HepG2 (cell line): ENCODE results near the gene NINL. TPM values are rescaled to one million over a fixed set of nuclear protein-coding genes. Genes with fewer than 3 reads are reported as not detected.

Experiments
- ATAC-seq: fragments of 200-7000 bp; cut with Tn5 transposase; 3 replicates; pipeline ENCODE4 v1.9.1; 2020; ENCODE audit warnings: mild to moderate bottlenecking, moderate library complexity
- BruUV-seq: library from RNA; stranded (reverse); fragments of 400-500 nt; replicated peaks from 2 replicates; lab custom pipeline; 2021; lab: Mats Ljungman, UMichigan
- CTCF ChIA-PET: fragments of 300-600 bp; formaldehyde crosslinking; extraction: SDS; loops from one replicate; lab custom pipeline; 2021; ENCODE audit warnings: low total read pairs, inconsistent platforms, low intra/inter-chr PET ratio; lab: Yijun Ruan, JAX
- POLR2A ChIA-PET: fragments of 350-600 bp; sonication (Branson Sonifier 250); formaldehyde crosslinking; loops from one replicate; lab custom pipeline; 2020; ENCODE audit warnings: antibody characterized with exemption, inconsistent platforms; lab: Yijun Ruan, JAX
- DNase-seq: peaks from one replicate; pipeline ENCODE4 v3.0.0-alpha.2; 2015; ENCODE audit warnings: low spot score
- FAIRE-seq: peaks from 3 replicates; lab custom pipeline; 2011; peaks lifted over from hg19 to GRCh38; lab: Jason Lieb, UNC
- H2AFZ ChIP-seq: one replicate; pipeline ENCODE4 v1.6.1; 2011; ENCODE audit warnings: low read length, inconsistent platforms
- H3K27ac ChIP-seq: fragments of 300-600 bp; 3 replicates; pipeline ENCODE4 v1.8.0; 2011; ENCODE audit warnings: mixed run types, mild to moderate bottlenecking, mixed read lengths, low read length, inconsistent platforms; ENCODE audit not compliant: insufficient read depth; ENCODE audit errors: extremely low read length
- H3K27me3 ChIP-seq, 2 experiments: fragments of 200-600 bp in 1 of 2; 2 replicates in 1 of 2; 3 replicates in 1 of 2; pipeline versions ENCODE4 v1.6.0 to v1.8.0; 2011; ENCODE audit warnings: low read length in 2 of 2, mild to moderate bottlenecking in 2 of 2, moderate library complexity in 2 of 2, inconsistent platforms in 1 of 2; ENCODE audit not compliant: insufficient read depth in 2 of 2, control insufficient read depth in 1 of 2
- H3K36me3 ChIP-seq, 2 experiments: fragments of 200-600 bp in 1 of 2; replicated peaks in 1 of 2; 2 replicates in 1 of 2; 3 replicates in 1 of 2; pipeline versions ENCODE4 v1.5.1 to v1.8.0; 2011; ENCODE audit warnings: low read length in 2 of 2, inconsistent platforms in 1 of 2; ENCODE audit not compliant: insufficient read depth in 2 of 2, control insufficient read depth in 1 of 2
- H3K4me1 ChIP-seq: 2 replicates; pipeline ENCODE4 v1.5.1; 2012; ENCODE audit warnings: low read length, inconsistent platforms; ENCODE audit not compliant: insufficient read depth
- H3K4me2 ChIP-seq: 2 replicates; pipeline ENCODE4 v1.6.0; 2011; ENCODE audit warnings: low read depth, low read length, inconsistent platforms
- H3K4me3 ChIP-seq, 3 experiments: fragments of 200-600 bp in 1 of 3; sonication (generic), shearing (Covaris generic) in 1 of 3; replicated peaks in 1 of 3; 2 replicates each; pipeline ENCODE4 v1.5.1; 2011 to 2016; ENCODE audit warnings: low read length in 3 of 3, inconsistent platforms in 2 of 3, low read depth in 2 of 3, mild to moderate bottlenecking in 2 of 3, control low read depth in 1 of 3, mixed read lengths in 1 of 3; ENCODE audit not compliant: insufficient read depth in 1 of 3
- H3K79me2 ChIP-seq: one replicate; pipeline ENCODE4 v1.6.1; 2011; ENCODE audit warnings: low read length, inconsistent platforms; ENCODE audit not compliant: insufficient read depth
- H3K9ac ChIP-seq: 2 replicates; pipeline ENCODE4 v1.6.0; 2011; ENCODE audit warnings: mild to moderate bottlenecking, low read depth, low read length, inconsistent platforms; ENCODE audit not compliant: insufficient read depth
- H3K9me3 ChIP-seq: 2 replicates; pipeline ENCODE4 v1.5.1; 2012; ENCODE audit warnings: mild to moderate bottlenecking, low read length
- H4K20me1 ChIP-seq: 2 replicates; pipeline ENCODE4 v1.6.0; 2011; ENCODE audit warnings: inconsistent platforms, mild to moderate bottlenecking, low read length, moderate library complexity; ENCODE audit not compliant: insufficient read depth
- DNMT1 ChIP-seq: sonication (generic); formaldehyde crosslinking; IDR thresholded peaks from 2 replicates; pipeline ENCODE4 v1.5.1; 2020; ENCODE audit warnings: mild to moderate bottlenecking, missing genetic modification reagents
- FIP1L1 ChIP-seq: fragments of 200-400 bp; formaldehyde crosslinking; IDR thresholded peaks from 2 replicates; pipeline ENCODE4 v1.6.1; 2018; ENCODE audit warnings: low read depth, mild to moderate bottlenecking, low read length, moderate library complexity, borderline replicate concordance; ENCODE audit not compliant: insufficient read depth
- MED8 ChIP-seq: sonication (generic); formaldehyde crosslinking; IDR thresholded peaks from 2 replicates; pipeline ENCODE4 v1.8.1; 2023; ENCODE audit warnings: mild to moderate bottlenecking, missing genetic modification reagents; ENCODE audit not compliant: insufficient replicate concordance
- MLLT10 ChIP-seq: sonication (generic); formaldehyde crosslinking; IDR thresholded peaks from 2 replicates; pipeline ENCODE4 v1.4.0; 2020; ENCODE audit warnings: missing genetic modification reagents
- NR3C1 ChIP-seq: sonication (generic); formaldehyde crosslinking; IDR thresholded peaks from 2 replicates; pipeline ENCODE4 v1.4.0; 2020; ENCODE audit warnings: missing genetic modification reagents
- RFX5 ChIP-seq: IDR thresholded peaks from 2 replicates; pipeline ENCODE4 v1.6.1; 2011; ENCODE audit warnings: low read depth, low read length, improper control_type of control experiment
- RXRB ChIP-seq: IDR thresholded peaks from 2 replicates; pipeline ENCODE4 v1.6.1; 2016; ENCODE audit warnings: borderline replicate concordance, missing genetic modification reagents, missing compliant biosample characterization
- SATB2 ChIP-seq: sonication (generic); formaldehyde crosslinking; IDR thresholded peaks from 2 replicates; pipeline ENCODE4 v1.5.0; 2020; ENCODE audit warnings: missing genetic modification reagents
- SETDB1 ChIP-seq: sonication (generic); formaldehyde crosslinking; IDR thresholded peaks from 2 replicates; pipeline ENCODE4 v1.5.1; 2020; ENCODE audit warnings: missing genetic modification reagents, mild to moderate bottlenecking, borderline replicate concordance
- SOX5 ChIP-seq: IDR thresholded peaks from 2 replicates; pipeline ENCODE4 v1.6.1; 2016; ENCODE audit warnings: borderline replicate concordance
- TCF7L2 ChIP-seq: IDR thresholded peaks from 2 replicates; pipeline ENCODE4 v1.6.1; 2011; ENCODE audit warnings: mild to moderate bottlenecking, low read depth, low read length, moderate library complexity
- ZNF234 ChIP-seq: sonication (generic); formaldehyde crosslinking; conservative IDR thresholded peaks from 2 replicates; pipeline ENCODE4 v1.5.1; 2020; ENCODE audit warnings: mild to moderate bottlenecking, missing genetic modification reagents
- ZNF572 ChIP-seq: sonication (generic); formaldehyde crosslinking; IDR thresholded peaks from 2 replicates; pipeline ENCODE4 v1.5.1; 2020; ENCODE audit warnings: mild to moderate bottlenecking, missing genetic modification reagents
- ZNF607 ChIP-seq: sonication (generic); formaldehyde crosslinking; IDR thresholded peaks from 2 replicates; pipeline ENCODE4 v1.5.1; 2020; ENCODE audit warnings: missing genetic modification reagents, mild to moderate bottlenecking, borderline replicate concordance
- ZNF709 ChIP-seq: sonication (generic); formaldehyde crosslinking; IDR thresholded peaks from 2 replicates; pipeline ENCODE4 v1.5.0; 2020; ENCODE audit warnings: mild to moderate bottlenecking, missing genetic modification reagents
- ZNF773 ChIP-seq: sonication (generic); formaldehyde crosslinking; IDR thresholded peaks from 2 replicates; pipeline ENCODE4 v1.4.0; 2020; ENCODE audit warnings: missing genetic modification reagents, borderline replicate concordance
- ZNF878 ChIP-seq: sonication (generic); formaldehyde crosslinking; IDR thresholded peaks from 2 replicates; pipeline ENCODE4 v1.8.1; 2023; ENCODE audit warnings: mild to moderate bottlenecking, missing genetic modification reagents, moderate library complexity
- ZSCAN21 ChIP-seq: sonication (generic); formaldehyde crosslinking; IDR thresholded peaks from 2 replicates; pipeline ENCODE4 v1.8.0; 2022; ENCODE audit warnings: mild to moderate bottlenecking, missing genetic modification reagents, moderate library complexity, borderline replicate concordance
- ZSCAN31 ChIP-seq: sonication (generic); formaldehyde crosslinking; IDR thresholded peaks from 2 replicates; pipeline ENCODE4 v1.5.0; 2020; ENCODE audit warnings: low read depth, mild to moderate bottlenecking, missing genetic modification reagents
- WGBS: methylation state at CpG from one replicate; pipeline ENCODE4 v1.1.6; 2017; ENCODE audit warnings: low lambda C conversion rate; 5-methylcytosine and 5-hydroxymethylcytosine counted together
- in situ Hi-C: cut with HindIII; loops from 2 replicates; pipeline ENCODE4 v1.10.0; 2017; ENCODE audit warnings: low pct_unique_long_range_greater_than_20kb; ENCODE audit not compliant: extremely low pct_ligation_motif_present
- intact Hi-C: fragments of 100-400 bp; cut with micrococcal nuclease; formaldehyde crosslinking; loops from one replicate; pipeline ENCODE4 v1.10.0; 2022; ENCODE audit not compliant: unreplicated experiment
- polyA plus RNA-seq, 8 experiments: library from polyadenylated mRNA; depleted of rRNA in 3 of 8; stranded (reverse) in 7 of 8; unstranded in 1 of 8; fragments of >200 nt; fragmentation: Illumina TruSeq in 4 of 8; extraction: Trizol in 4 of 8; gene quantifications; 2 replicates each; pipeline versions ENCODE4 v1.2.1 to v1.2.3, GENCODE V29; 2011 to 2016; ENCODE audit warnings: low read depth in 4 of 8, missing spikeins in 1 of 8, mixed read lengths in 1 of 8; ENCODE audit not compliant: insufficient read depth in 1 of 8
- total RNA-seq, 5 experiments: library from RNA; depleted of rRNA; stranded (reverse); fragments of >200 nt; fragmentation: Illumina TruSeq; extraction: Trizol; gene quantifications; 2 replicates each; pipeline ENCODE4 v1.2.3, GENCODE V29; 2016; ENCODE audit warnings: low read depth in 1 of 5
- TF ChIP-seq, protein P1 (sequence below): IDR thresholded peaks from 2 replicates; pipeline ENCODE4 v1.6.1; 2016; ENCODE audit warnings: missing compliant biosample characterization, missing genetic modification reagents, borderline replicate concordance
- TF ChIP-seq, protein P2 (sequence below): sonication (generic); formaldehyde crosslinking; IDR thresholded peaks from 2 replicates; pipeline ENCODE4 v1.9.0; 2022; ENCODE audit warnings: low read depth, missing genetic modification reagents

Gene NINL
- total and polyA plus RNA-seq, 2 of the 13 experiments (the other 11 are each of a cell fraction or from before 2014, with no cell fraction given): 32.3 to 34.3 TPM

DNA sequence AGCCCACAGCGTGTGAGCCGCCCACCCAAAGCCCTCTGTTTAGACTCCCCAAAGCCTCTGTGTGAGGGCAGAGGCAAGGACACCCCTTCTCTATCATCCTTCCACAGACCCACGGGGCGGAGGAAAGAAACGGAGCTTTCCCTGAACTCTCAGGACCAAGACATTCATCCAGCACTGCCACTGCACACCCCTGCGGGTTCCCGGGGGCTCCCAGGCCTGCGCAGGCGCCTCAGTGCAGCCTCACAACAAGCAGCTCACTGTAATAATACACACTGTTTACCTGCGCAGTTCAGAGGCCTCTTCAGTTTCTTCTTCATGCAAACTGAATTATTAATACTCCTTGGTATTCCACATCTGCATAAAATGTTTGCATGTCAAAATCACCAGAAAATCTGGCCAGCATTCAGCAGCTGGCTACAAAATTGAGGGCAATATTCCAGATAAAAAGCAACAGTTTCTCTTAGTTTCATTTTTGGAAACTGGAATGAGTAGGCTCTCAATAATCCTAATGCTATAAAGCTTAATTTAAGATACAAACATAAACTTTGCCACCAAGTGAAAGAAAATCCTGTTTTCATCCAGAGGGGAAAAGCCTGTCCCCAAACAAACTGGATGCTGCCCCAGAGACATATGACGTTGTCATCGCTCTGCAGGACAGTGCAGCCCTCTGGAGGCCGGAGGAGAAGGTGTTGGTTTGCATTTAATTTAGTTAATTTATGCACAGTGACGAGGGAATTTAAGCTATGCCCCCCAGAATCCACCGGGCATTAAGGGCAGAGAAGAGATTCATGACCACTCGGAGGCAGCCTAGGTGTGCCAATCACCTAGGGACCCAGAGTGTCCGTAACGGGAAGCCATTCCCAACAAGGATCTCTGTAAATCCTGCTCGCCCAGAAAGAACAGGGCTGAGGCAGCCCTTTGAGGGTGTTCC, 45.3 kb downstream of the NINL start:
- WGBS: 87% methylated on average over 19 of the region's 19 CpGs
- POLR2A ChIA-PET: interaction anchor here (1.0 to 5.6 kb wide), 6 partner anchors 8 to 86 kb away, joined by 4 to 47 read pairs (median 12); partner anchors contain the start of gene NINL
- intact Hi-C loops: loop anchor here (1.0 to 2.0 kb wide), 3 partner anchors 32 to 83 kb away; partner anchors contain the start of gene NINL
- BruUV-seq: no TSS peak
- in situ Hi-C loops: no loop called here
- H4K20me1 ChIP-seq: peaks cover 36% of the 10 kb centered on the region
- DNase-seq: no peak
- peak overlapping the region; percentile 59 for H3K27ac ChIP-seq
- H3K27me3 ChIP-seq: no peaks in the 10 kb centered on the region
- no peaks in the 10 kb centered on the region for H3K9me3 ChIP-seq
- CTCF ChIA-PET: no interaction called here
- H3K4me3 ChIP-seq: peak overlapping the region in 1 of 3 experiments; percentile 44; a peak in 1 of 6 replicates
- peak overlapping the region; percentile 21 for H3K9ac ChIP-seq
- peaks cover 53% of the 10 kb centered on the region for H3K79me2 ChIP-seq
- H3K4me1 ChIP-seq: peaks cover 73% of the 10 kb centered on the region
- H3K36me3 ChIP-seq: peaks cover 5 to 9% of the 10 kb centered on the region in 2 experiments; a peak in 1 of 5 replicates
- no peak overlapping the region for H2AFZ ChIP-seq
- peak; percentile 65 for FAIRE-seq
- peak overlapping the region; percentile 69 for H3K4me2 ChIP-seq
- peak; percentile 17 for ATAC-seq
- TF ChIP-seq ZNF878 (CRISPR knock-in tag): no peak
- TF ChIP-seq, protein P1, sequence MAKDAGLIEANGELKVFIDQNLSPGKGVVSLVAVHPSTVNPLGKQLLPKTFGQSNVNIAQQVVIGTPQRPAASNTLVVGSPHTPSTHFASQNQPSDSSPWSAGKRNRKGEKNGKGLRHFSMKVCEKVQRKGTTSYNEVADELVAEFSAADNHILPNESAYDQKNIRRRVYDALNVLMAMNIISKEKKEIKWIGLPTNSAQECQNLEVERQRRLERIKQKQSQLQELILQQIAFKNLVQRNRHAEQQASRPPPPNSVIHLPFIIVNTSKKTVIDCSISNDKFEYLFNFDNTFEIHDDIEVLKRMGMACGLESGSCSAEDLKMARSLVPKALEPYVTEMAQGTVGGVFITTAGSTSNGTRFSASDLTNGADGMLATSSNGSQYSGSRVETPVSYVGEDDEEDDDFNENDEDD (CRISPR knock-in tag): no peak
- TF ChIP-seq, protein P2, sequence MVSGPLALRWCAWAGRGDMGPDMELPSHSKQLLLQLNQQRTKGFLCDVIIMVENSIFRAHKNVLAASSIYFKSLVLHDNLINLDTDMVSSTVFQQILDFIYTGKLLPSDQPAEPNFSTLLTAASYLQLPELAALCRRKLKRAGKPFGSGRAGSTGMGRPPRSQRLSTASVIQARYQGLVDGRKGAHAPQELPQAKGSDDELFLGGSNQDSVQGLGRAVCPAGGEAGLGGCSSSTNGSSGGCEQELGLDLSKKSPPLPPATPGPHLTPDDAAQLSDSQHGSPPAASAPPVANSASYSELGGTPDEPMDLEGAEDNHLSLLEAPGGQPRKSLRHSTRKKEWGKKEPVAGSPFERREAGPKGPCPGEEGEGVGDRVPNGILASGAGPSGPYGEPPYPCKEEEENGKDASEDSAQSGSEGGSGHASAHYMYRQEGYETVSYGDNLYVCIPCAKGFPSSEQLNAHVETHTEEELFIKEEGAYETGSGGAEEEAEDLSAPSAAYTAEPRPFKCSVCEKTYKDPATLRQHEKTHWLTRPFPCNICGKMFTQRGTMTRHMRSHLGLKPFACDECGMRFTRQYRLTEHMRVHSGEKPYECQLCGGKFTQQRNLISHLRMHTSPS (CRISPR knock-in tag): no peak
- no peak for TF ChIP-seq SATB2
- peak; percentile 35 for TF ChIP-seq MED8 (CRISPR knock-in tag)
- peak; percentile 67; the same call in 1 of the 2 replicates for TF ChIP-seq ZNF572 (CRISPR knock-in tag)
- 0 out of 2 replicates have a peak, but pooled peaks have one; percentile 14 for TF ChIP-seq SOX5 (CRISPR knock-in tag)
- peak; percentile 84 for TF ChIP-seq RFX5
- TF ChIP-seq MLLT10: no peak
- TF ChIP-seq DNMT1: no peak
- 0 out of 2 replicates have a peak, but pooled peaks have one; percentile 35 for TF ChIP-seq SETDB1
- no peak for TF ChIP-seq ZNF709
- peak; percentile 70; the same call in 1 of the 2 replicates for TF ChIP-seq ZNF234 (CRISPR knock-in tag)
- no peak for TF ChIP-seq ZNF773 (CRISPR knock-in tag)
- no peak for TF ChIP-seq ZSCAN21
- no peak for TF ChIP-seq TCF7L2
- no peak for TF ChIP-seq FIP1L1
- TF ChIP-seq ZSCAN31: no peak
- 0 out of 2 replicates have a peak, but pooled peaks have one; percentile 37 for TF ChIP-seq ZNF607 (CRISPR knock-in tag)
- TF ChIP-seq NR3C1: no peak
- TF ChIP-seq RXRB (CRISPR knock-in tag): 0 out of 2 replicates have a peak, but pooled peaks have one; percentile 13
